GM18870 (cell line): ENCODE results near the gene STK36.
"Not testable (repeated sequence)": the region's sequence is repeated elsewhere in the genome, so short reads cannot be mapped to it uniquely, and the experiment has no call there.

Experiments
- ATAC-seq: cut with Tn5 transposase; IDR thresholded peaks from one replicate; pipeline ENCODE4 v1.9.1; 2021; ENCODE audit warnings: moderate library complexity; ENCODE audit not compliant: unreplicated experiment

STK36 gene

GRCh38 chr2:218659258-218659987, 12.5 kb upstream of the STK36 start, which contains the start of the genes BCS1L and ZNF142:
Gene BCS1L (plus strand): TSS chr2:218659683. CDS start chr2:218660988, 1,305 bp downstream.
Gene ZNF142 (minus strand): TSS chr2:218659623. CDS start chr2:218656429, 3,194 bp downstream.
- peak; percentile 74 for ATAC-seq

DNA sequence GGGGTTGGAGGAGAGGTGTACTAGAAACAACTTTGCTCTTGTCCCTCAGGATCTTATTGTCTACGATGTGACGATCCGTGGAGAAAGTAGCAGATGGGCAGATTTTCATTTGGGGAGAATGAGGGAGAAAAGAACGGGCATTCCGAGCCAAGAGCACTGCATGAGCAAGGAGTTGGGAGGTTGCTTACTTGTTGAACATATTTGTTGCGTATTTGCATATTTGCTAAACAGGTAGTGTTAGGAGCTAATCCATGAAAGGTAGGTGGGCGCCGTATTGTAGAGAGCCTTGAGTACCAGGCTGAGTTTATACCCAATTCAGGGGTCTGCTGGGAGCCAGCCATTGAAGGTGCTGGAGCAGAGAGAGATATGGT, 11.9 kb upstream of the STK36 start:
- no peak for ATAC-seq

GRCh38 chr2:218662377-218662776, 9.5 kb upstream of the STK36 start:
- no peak for ATAC-seq

DNA sequence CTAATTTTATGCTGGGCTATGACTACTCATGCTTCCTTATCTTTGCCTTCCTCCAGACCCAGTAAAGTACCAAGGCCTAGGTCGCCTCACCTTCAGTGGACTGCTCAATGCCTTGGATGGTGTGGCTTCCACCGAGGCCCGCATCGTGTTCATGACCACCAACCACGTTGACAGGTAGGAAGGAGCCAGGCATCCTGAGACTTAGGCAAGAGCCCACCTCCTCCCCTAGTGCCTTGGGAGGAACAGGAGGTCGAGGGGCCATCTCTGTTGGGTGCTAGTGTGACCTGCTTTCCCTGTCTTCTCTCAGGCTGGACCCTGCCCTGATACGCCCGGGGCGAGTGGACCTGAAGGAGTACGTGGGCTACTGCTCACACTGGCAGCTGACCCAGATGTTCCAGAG, 9.1 kb upstream of the STK36 start:
- ATAC-seq = no peak

DNA sequence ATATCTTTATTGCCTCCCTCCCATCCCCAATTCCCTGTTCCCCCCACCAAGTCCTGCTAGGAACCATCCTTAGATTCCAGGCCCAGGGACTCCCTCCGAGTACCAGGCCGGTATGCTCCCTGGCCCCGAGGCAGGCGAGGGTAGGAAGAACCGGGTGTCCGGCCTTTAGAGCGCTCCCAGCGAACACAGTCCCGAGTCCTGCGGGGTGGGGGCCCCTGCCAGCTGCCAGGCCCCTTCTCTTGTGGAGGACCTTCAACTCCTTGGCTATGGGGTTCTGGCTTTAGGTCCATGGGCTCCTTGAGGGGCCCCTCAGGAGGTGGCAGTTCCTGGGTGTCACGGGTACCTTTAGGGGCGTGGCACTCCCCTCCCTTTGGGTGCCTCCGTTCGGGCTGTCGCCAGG, 8.0 kb upstream of the STK36 start:
- no peak for ATAC-seq

- ATAC-seq = no peak
These were observed 7.2 kb upstream of the STK36 start for GRCh38 chr2:218664653-218665052.

DNA sequence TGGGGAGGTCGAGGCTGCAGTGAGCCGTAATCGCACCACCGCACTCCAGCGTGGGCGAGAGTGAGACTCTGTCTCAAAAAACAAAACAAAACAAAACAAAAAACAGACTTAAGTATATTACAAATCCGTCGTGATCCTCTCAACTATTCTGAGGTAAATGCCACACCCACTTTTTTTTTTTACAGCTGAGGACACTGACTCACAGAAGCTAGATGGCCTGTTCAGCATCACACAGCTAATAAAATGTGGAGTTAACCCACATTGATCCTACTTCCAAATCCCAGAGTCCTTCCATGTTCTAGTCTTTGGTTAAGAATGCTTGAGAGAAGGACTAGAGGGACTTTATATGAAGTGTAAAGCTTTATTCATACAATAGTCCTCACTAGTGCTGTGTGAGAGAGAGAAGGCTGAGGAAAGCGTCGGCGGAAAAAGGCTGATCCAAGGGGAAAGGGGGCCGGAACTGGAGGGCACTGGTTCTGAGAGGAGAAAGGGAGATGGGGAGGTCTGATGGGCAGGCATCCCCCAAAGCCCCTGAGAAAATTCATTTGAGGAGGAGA, 711 bp upstream of the STK36 start:
- no peak for ATAC-seq

DNA sequence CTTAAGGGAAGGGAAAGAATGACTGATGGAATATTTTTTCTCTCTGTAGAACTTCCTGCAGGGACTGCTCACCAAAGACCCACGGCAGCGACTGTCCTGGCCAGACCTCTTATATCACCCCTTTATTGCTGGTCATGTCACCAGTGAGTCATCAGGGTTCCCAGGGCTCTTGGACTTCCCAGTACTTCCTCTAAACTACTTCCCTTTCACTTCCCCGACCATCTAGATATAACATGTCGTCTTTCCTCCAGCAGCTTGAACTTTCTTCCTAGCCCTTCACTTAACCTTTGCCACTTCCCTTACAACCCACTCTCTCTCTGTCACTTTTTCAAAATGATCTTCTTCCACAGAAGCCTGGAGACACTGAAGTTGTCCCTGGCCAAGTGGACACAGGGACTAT, 7.2 kb downstream of the STK36 start:
- no peak for ATAC-seq

DNA sequence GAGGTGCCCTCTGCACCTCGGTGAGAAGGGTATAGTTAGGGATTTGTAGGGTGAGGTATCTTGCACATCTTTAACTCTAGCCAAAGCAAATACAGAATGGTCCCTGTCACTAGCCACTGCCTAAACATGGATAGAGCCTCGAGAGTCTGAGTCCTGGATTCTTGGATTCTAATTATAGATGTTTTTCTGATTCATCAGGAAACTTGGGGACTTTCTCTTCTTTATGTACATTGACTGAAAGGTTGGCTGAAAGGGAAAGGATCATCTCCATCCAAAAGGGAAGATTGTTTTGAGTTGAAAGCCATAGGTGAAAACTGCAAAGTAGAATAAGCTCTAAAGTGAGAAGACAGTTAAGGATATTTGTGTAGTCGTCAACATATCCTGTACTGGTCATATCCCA, 8.2 kb downstream of the STK36 start:
- ATAC-seq = no peak

- not testable (repeated sequence) for ATAC-seq
These were observed 15.6 kb downstream of the STK36 start for GRCh38 chr2:218687400-218688060.

- ATAC-seq = no peak
These were observed 19.3 kb downstream of the STK36 start for GRCh38 chr2:218691234-218691633.

- no peak for ATAC-seq
These were observed 22.7 kb downstream of the STK36 start for GRCh38 chr2:218694405-218695145.

GRCh38 chr2:218698885-218699284, 27.0 kb downstream of the STK36 start:
- no peak for ATAC-seq

- ATAC-seq = no peak
These were observed 29.9 kb downstream of the STK36 start for GRCh38 chr2:218701806-218702205.

GRCh38 chr2:218703341-218703740, 31.5 kb downstream of the STK36 start:
- no peak for ATAC-seq

DNA sequence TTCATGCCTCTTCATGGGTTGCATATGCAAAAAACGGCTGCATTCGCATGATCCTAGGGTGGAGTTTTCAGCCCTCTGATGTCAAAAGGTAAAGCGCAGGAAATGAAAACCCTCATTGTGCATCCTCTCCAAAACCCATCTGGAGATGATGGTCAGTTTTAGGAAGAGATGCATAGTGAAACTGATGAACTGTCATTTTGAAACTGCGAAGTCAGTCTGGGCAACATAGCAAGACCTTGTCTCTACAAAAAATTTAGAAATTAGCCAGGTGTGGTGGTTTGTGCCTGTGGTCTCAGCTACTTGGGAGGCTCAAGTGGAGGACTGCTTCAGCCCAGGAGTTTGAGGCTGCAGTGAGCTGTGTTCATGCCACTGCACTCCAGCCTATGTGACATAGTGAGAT, 36.2 kb downstream of the STK36 start:
- peak; percentile 50 for ATAC-seq

DNA sequence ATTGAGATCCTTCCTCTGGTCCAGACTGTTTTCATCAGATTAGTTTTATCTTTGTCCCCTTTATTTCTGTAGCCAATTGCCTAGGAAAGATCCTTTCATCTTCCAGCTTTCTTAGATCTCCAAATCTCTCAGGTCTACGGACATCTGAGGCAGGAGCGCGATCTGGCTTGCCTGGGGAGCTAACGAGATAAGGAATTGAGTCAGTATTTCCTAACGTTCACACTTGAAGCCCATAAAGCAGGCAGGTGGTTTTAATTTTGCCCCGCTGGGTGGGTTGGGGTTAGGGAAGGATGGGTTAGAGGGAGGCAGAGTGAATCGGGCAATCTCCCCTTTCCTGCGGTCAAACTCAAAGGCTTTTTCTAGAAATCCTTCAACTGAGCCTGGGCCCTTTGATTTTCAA, 38.0 kb downstream of the STK36 start:
- ATAC-seq = no peak

- ATAC-seq = no peak
These were observed 38.4 kb downstream of the STK36 start for GRCh38 chr2:218710334-218710686.

GRCh38 chr2:218710687-218711549, 39.0 kb downstream of the STK36 start, which contains the start of gene TTLL4:
Gene TTLL4 (plus strand): TSS chr2:218710835. CDS start chr2:218737677, 26,842 bp downstream.
- peak; percentile 69 for ATAC-seq

- ATAC-seq = no peak
These were observed 39.7 kb downstream of the STK36 start for GRCh38 chr2:218711550-218711929.

DNA sequence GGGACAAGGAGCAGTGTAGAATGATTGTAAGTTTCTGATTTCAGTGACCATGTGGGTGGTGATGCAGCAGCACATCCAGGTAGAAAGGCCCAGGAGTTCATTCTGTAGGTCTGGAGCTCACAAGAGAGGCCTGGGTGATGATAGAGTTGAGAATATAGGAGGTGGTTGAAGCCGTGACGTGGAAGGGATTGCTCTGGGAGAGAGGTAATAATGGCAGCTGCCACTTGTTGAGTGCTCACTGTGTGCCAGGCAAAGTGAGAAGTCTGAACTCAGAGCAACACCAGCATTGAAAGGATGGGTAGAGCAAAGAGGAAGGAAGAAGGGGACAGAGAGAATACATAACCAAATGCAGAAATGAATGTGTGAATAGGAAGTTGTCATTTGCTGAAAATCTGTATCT, 42.0 kb downstream of the STK36 start:
- no peak for ATAC-seq
